Measurements from ENCODE around the gene ZBED1. TPM values are rescaled to one million over a fixed set of nuclear protein-coding genes. Genes with fewer than 3 reads are reported as not detected.
"Not testable (repeated sequence)": the region's sequence is repeated elsewhere in the genome, so short reads cannot be mapped to it uniquely, and the experiment has no call there.

ZBED1 gene
- total RNA-seq, 1 donor from 2014 or later, result 21.5 TPM

- DNase-seq (ENCODE audit: low spot score), result not testable (repeated sequence)
Measured at GRCh38 chrX:2456091-2456490, 44.7 kb downstream of the ZBED1 start.

GRCh38 chrX:2454620-2455019 lies 46.2 kb downstream of the ZBED1 start:
- not testable (repeated sequence) for DNase-seq (ENCODE audit: low spot score)

- no peak for DNase-seq (ENCODE audit: low spot score)
Measured at GRCh38 chrX:2452799-2453198, 48.0 kb downstream of the ZBED1 start.

GRCh38 chrX:2452317-2452784 lies 48.4 kb downstream of the ZBED1 start:
- DNase-seq (ENCODE audit: low spot score), result no peak

- no peak for DNase-seq (ENCODE audit: low spot score)
Measured at GRCh38 chrX:2451501-2452316, 49.1 kb downstream of the ZBED1 start.

GRCh38 chrX:2450681-2451080 lies 50.1 kb downstream of the ZBED1 start:
- no peak for DNase-seq (ENCODE audit: low spot score)

GRCh38 chrX:2449135-2449886 lies 51.5 kb downstream of the ZBED1 start:
- DNase-seq (ENCODE audit: low spot score), result no peak

GRCh38 chrX:2447484-2447883 lies 53.3 kb downstream of the ZBED1 start:
- no peak for DNase-seq (ENCODE audit: low spot score)

- no peak for DNase-seq (ENCODE audit: low spot score)
Measured at GRCh38 chrX:2446815-2447214, 54.0 kb downstream of the ZBED1 start.

- DNase-seq (ENCODE audit: low spot score), result no peak
Measured at GRCh38 chrX:2445662-2446623, 54.8 kb downstream of the ZBED1 start.

GRCh38 chrX:2442694-2443093 lies 58.1 kb downstream of the ZBED1 start:
- DNase-seq (ENCODE audit: low spot score), result no peak

GRCh38 chrX:2441466-2441865 lies 59.3 kb downstream of the ZBED1 start:
- DNase-seq (ENCODE audit: low spot score), result no peak

GRCh38 chrX:2439613-2440012 lies 61.2 kb downstream of the ZBED1 start:
- no peak for DNase-seq (ENCODE audit: low spot score)

Other genes starting within 250 kb of the ZBED1 start
- 18.5 TPM for gene DHRSX, start within 50 bp of the ZBED1 start, total RNA-seq
- 167 TPM for gene CD99, start 190.3 kb upstream of the ZBED1 start, total RNA-seq